ENCODE results near the gene CNTN6. TPM values are rescaled to one million over a fixed set of nuclear protein-coding genes. Genes with fewer than 3 reads are reported as not detected.

The CNTN6 gene
- not detected for total RNA-seq
- long read RNA-seq: 0 reads

DNA sequence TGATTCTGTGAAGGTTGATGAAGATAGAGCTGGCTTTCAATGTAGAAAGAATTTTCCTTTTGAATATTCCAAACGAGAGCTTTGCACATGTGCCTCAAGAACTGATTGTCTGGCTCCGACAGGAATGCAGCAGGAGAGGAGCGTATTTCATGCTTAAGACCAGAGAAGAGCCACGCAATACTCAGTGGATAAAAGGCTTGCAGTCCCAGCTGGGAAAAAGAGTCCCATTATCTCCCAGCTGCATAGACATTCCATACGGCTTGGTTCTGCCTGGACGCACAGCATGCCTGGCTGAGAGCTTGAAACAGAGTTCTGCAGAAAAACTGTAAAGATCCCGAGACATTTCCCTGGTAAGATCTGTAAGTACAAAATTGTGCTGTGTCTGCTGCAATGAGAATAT is at the start of gene CNTN6:
Gene CNTN6, plus strand, starts transcription at position 254 of the 400 bp plus-strand sequence. CDS start 54,985 bp downstream, outside the sequence.
- H3K36me3 ChIP-seq: no peaks in the 10 kb centered on the region
- intact Hi-C loops (cut with micrococcal nuclease): no loop called here
- no peaks in the 10 kb centered on the region for H3K9me3 ChIP-seq (replicated peaks)
- H3K27ac ChIP-seq (replicated peaks): no peak within 1 kb of the TSS
- peaks cover 34% of the 10 kb centered on the region for H3K27me3 ChIP-seq (ENCODE audit: low read depth)
- no peaks in the 10 kb centered on the region for H3K4me1 ChIP-seq
- no peak within 1 kb of the TSS for H3K4me3 ChIP-seq
- DNase-seq: no peak
- no peak for TF ChIP-seq CTCF (IDR thresholded peaks at IDR 0.05; ENCODE audit: borderline replicate concordance)

DNA sequence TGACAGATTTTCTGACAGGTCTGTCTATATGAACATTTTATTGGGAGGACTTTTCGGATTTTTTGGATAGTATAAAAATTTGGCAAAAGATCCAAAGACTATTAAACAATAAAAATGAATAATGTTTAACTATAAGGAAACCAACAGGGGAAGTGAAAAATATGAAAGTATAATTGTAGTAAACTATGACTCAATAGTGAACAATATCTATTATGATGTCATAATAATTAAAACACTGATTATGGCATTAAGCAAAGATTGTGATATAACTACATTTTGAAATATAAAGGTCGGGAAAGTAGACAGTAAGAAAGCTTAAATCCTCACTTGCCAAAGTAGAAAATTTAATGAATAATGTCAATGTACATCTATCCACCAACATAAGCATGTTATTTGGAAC is 44.3 kb upstream of the CNTN6 start:
- Histone ChIP-seq H3K9me3 (replicated peaks) (peaks cover 15% of the 10 kb centered on the region), H3K4me3 (no peak overlapping the region), H3K4me1 (no peaks in the 10 kb centered on the region), H3K36me3 (no peaks in the 10 kb centered on the region), H3K27me3 (ENCODE audit: low read depth) (no peaks in the 10 kb centered on the region), H3K27ac (replicated peaks) (no peak overlapping the region)
- TF ChIP-seq CTCF (IDR thresholded peaks at IDR 0.05; ENCODE audit: borderline replicate concordance): no peak
- DNase-seq: no peak
- intact Hi-C loops (cut with micrococcal nuclease): no loop called here

GRCh38 chr3:1055870-1056269 is 37.0 kb upstream of the CNTN6 start:
- DNase-seq: no peak
- intact Hi-C loops (cut with micrococcal nuclease): no loop called here
- H3K9me3 ChIP-seq (replicated peaks): peaks cover 5% of the 10 kb centered on the region
- no peak overlapping the region for H3K4me3 ChIP-seq
- no peak overlapping the region for H3K27ac ChIP-seq (replicated peaks)
- H3K4me1 ChIP-seq: no peaks in the 10 kb centered on the region
- H3K27me3 ChIP-seq (ENCODE audit: low read depth): no peaks in the 10 kb centered on the region
- TF ChIP-seq CTCF (IDR thresholded peaks at IDR 0.05; ENCODE audit: borderline replicate concordance): no peak
- no peaks in the 10 kb centered on the region for H3K36me3 ChIP-seq

DNA sequence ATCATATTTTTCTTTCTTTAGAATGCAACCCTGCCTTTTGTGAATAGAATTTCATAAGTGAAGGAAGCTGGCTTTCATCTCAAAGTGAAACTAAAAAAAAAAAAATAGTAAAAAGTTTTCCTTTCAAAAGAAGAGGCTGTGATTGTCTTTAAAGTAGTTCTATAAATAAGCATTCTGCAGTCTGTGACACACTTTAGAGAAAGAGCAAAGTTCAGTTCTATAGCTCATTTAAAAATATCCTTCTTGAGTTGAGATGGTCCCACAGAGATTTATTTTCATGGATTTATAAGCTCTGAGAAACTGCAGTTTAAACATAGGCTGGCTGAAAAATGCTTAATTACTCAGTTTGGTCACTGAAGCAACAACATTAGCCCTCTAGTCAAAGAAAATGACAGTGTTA is 36.1 kb upstream of the CNTN6 start:
- Histone ChIP-seq H3K4me1 (no peaks in the 10 kb centered on the region), H3K36me3 (no peaks in the 10 kb centered on the region), H3K9me3 (replicated peaks) (peaks cover 8% of the 10 kb centered on the region), H3K27me3 (ENCODE audit: low read depth) (no peaks in the 10 kb centered on the region), H3K27ac (replicated peaks) (no peak overlapping the region), H3K4me3 (peak overlapping the region; percentile 26)
- TF ChIP-seq CTCF (IDR thresholded peaks at IDR 0.05; ENCODE audit: borderline replicate concordance): no peak
- intact Hi-C loops (cut with micrococcal nuclease): no loop called here
- no peak for DNase-seq

DNA sequence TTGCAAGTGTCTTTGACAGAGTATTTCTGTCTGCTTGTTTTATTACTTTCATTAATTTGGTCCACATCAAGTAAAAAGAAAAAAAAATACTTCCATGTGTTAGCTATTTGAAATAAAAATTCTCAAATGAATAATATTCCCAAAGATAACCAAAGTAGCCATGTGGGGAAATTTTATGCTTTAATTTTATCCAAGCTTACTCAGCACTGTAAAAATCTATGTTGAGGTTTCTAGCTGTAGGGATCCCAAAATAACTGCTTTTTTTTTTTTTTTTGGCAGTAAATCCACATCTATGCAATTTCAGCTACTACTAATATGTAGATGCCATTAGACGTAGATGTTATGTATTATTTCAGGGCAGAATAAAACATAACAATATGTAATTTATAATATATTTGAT is 35.4 kb upstream of the CNTN6 start:
- no peak for TF ChIP-seq CTCF (IDR thresholded peaks at IDR 0.05; ENCODE audit: borderline replicate concordance)
- no peaks in the 10 kb centered on the region for H3K36me3 ChIP-seq
- no peaks in the 10 kb centered on the region for H3K4me1 ChIP-seq
- H3K9me3 ChIP-seq (replicated peaks): peaks cover 8% of the 10 kb centered on the region
- H3K27me3 ChIP-seq (ENCODE audit: low read depth): no peaks in the 10 kb centered on the region
- DNase-seq: no peak
- intact Hi-C loops (cut with micrococcal nuclease): no loop called here
- H3K27ac ChIP-seq (replicated peaks): no peak overlapping the region
- no peak overlapping the region for H3K4me3 ChIP-seq

DNA sequence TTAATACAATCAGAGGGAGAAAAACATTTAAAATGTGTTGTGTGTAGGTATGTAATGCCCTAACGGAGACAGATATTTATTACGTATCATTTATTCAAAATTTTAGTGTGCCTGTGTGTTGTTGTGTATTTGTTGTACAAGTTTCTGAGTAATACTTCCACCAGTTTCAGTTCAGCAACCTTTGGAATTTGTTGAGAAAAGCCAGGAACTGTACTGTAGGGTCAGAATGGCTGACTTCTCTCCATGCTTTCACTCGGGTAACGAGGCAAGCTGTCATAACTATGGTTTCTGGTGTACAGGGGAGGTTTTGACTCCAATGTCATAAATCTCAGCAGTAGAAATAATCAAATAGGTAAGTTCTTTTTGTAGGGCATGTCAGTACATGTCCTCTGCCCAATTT is 23.8 kb upstream of the CNTN6 start:
- Histone ChIP-seq H3K9me3 (replicated peaks) (no peaks in the 10 kb centered on the region), H3K27ac (replicated peaks) (no peak overlapping the region), H3K27me3 (ENCODE audit: low read depth) (no peaks in the 10 kb centered on the region), H3K4me3 (no peak overlapping the region), H3K4me1 (no peaks in the 10 kb centered on the region), H3K36me3 (no peaks in the 10 kb centered on the region)
- no peak for TF ChIP-seq CTCF (IDR thresholded peaks at IDR 0.05; ENCODE audit: borderline replicate concordance)
- DNase-seq: no peak
- intact Hi-C loops (cut with micrococcal nuclease): no loop called here
